Activated T-cell treated with anti-CD3 and anti-CD28 coated beads for 48 hours (primary cell): ENCODE data around the gene PCBP4.

Source experiments
- DNase-seq: peaks from one replicate; pipeline ENCODE4 v3.0.0-alpha.2; 2020; ENCODE audit warnings: low read depth

PCBP4 gene

DNA sequence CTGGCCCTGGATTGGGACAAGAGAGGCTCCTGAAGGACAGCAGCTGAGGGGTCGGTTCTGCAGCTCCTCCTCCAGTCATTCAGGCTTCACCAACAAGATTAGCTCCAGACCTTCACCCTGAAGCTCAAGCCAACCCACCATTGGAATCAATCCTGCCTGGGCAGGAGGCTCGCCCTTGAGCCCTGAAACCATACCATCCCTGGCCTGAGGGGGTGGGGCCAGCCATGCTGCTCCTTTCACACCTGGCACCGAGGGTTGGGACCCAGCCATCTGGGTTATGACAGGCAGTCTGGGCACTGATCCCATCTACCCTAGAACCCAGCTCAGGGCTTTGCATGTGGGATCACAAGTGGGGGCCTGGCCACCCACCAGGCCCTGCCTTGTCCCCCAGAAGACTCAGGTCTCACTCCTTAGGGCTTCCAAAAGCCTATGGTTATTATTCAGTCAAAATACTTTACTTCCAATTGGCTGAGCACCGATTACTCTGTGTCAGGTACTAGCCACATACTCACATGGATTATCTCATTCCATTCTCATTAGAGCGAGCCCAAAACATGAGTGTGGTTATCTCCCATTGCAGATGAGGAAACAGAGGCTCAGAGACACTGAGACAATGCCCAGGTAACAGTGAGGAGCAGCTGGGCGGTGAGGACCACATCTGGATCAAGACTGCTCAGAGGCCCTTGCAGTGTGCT is 3.5 kb upstream of the PCBP4 start:
- DNase-seq = no peak

DNA sequence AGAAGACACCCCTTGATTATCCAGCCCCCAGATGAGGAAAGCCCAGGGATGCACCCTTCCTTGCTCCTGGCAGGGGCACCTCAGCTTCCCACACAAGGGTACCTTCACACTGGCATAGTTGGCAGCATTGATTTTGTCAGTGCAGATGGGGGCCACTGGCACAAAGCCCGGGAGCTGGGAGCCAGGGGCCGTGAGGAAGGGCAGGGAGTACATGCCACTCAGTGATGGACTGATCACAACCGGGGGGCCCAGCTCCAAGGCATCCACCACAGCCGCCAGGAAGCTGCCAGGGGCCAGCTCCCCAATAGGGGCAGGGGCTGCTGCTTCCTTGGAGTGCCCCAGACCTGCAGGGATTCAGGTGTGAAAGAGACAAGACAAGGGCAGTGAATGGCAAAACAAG is 2.6 kb upstream of the PCBP4 start:
- no peak for DNase-seq

- DNase-seq = no peak
Measured at GRCh38 chr3:51968883-51969678, 1.8 kb upstream of the PCBP4 start.

DNA sequence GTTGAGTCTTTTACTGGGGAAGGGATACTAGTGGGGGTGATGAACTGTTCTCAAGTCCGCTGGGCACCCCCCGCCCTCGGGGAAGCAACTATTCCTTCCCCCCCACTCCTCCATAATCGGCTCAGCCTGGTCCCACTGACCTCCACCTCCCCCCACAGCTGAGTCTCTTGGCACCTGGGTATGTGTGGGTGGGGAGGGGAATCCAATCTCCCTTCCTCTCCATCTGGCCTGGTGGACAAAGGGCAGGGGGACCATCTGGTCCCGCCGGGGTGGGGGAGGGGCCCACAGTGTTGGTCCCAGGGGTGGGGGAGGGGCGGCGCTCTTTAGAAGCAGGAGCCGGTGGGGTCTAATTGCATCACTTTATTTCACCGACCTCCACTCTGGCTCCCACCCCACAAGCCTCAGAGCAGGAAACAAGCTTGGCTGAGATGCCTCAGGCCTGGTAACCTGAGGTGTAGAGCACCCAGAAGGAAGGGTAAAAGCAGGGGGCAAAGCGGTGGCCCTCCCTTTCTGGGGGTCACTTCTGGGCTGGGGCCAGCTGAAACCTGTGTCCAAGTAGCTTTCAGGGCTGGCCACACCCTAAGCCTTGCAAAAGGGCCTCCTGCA is 1.0 kb upstream of the PCBP4 start:
- no peak for DNase-seq

- no peak for DNase-seq
Measured at GRCh38 chr3:51966922-51967383, 301 bp downstream of the PCBP4 start.

DNA sequence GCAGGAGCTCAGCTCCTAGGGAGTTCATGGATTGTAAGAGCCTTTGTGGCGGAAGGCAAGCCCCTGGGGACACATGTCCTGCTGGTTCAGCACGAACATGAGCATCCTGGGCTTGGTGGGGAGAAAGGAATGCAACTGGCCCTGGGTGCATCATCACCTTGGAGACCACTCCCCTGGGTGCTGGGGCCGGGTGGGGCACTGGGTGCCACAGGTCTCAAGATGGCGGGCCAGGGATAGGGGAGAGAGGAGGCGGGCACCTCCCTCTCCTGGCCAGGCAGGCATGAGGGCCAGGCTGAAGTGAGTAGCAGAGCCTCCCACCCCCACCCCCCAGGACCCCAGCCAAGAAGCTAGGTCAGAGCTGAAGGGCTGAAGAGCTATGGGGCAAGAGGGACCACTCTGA is 768 bp downstream of the PCBP4 start:
- no peak for DNase-seq

DNA sequence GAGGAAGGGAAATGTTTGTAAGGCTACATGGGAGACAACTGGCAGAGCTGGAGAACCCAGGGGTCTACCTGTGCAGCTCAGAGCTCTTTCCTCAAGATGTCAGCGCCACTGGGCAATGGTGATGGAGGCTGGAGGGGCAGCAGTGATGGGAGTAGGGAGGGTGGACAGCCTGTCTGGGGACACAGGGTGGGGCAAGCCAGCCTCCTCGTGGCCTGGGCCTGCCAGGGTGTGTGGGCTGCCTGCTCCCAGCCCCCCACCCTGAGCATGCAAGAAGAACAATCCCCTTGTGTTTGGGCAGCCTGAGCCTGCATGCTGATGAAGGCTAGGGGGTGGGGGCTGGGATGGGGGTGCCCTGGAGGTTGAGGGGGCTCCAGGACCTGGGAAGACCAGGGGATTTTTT is 1.2 kb downstream of the PCBP4 start:
- DNase-seq = no peak

DNA sequence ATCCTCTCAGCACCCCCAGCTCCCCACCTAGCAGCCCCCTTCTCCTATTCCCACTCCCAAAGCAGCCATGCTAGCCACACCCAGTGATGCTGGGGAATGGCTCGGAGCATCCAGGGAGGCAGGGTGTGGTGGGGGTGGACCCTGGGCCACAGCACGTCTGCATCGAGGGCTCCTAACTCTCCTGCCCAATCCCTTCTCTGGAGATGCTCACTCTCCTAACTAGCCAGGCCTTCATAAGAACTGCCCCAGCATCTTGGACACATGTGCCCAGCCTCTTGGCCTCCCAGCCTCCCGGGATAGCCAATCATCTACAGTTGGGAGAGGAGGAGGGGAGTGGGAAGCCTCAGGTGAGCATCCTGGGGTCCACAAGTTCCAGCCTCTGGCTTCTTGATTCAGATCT is 2.7 kb downstream of the PCBP4 start:
- no peak for DNase-seq

DNA sequence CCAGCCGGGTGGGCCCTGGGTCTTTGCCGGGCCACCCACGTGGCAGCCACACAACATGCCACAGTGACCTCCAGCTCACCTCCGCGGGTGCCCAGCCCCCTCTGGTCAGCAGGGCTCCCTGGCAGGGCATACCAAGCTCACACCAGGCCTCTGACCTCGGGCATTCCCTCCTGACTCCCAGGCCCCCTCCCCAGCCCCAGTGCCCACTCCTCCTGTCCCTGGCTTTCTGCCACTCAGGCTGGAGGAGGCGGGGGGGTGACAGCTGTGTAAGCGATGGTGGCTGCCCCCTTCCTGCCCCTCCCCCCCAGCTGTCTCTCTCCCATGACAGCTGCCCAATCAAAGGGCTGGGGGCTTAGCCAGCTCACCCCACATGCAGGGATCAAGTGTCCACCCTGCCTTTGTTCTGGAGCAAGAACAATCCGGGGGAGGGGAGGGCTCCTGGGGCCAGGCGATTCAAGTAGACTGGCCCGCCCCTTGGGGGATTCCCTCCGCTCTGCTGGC is 3.3 kb downstream of the PCBP4 start:
- DNase-seq = no peak

- no peak for DNase-seq
Measured at GRCh38 chr3:51962854-51963530, 4.3 kb downstream of the PCBP4 start.

GRCh38 chr3:51961602-51962569 is 5.4 kb downstream of the PCBP4 start:
- DNase-seq = no peak

DNA sequence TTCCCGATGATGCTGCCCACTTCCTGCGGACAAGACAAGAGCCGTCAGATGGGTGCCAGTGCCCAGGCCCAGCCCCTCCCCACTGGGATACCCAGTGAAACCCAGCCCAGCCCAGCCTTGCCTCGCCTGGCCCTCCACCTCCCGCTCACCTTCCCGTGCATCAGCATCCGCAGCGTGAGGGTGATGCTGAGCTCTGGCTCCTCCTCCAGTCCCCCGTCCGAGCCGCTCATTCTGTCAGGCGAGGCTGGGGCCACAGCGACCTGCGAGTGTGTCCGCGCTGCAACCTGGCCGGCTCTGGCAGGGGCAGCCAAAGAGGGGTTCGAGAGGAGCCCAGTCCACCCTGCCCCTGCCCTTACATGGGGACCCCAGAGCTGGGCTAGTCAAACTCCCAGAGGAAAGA is 6.2 kb downstream of the PCBP4 start:
- no peak for DNase-seq

GRCh38 chr3:51960386-51960785 is 6.9 kb downstream of the PCBP4 start:
- DNase-seq = no peak

GRCh38 chr3:51959651-51960050 is 7.6 kb downstream of the PCBP4 start:
- DNase-seq = no peak

DNA sequence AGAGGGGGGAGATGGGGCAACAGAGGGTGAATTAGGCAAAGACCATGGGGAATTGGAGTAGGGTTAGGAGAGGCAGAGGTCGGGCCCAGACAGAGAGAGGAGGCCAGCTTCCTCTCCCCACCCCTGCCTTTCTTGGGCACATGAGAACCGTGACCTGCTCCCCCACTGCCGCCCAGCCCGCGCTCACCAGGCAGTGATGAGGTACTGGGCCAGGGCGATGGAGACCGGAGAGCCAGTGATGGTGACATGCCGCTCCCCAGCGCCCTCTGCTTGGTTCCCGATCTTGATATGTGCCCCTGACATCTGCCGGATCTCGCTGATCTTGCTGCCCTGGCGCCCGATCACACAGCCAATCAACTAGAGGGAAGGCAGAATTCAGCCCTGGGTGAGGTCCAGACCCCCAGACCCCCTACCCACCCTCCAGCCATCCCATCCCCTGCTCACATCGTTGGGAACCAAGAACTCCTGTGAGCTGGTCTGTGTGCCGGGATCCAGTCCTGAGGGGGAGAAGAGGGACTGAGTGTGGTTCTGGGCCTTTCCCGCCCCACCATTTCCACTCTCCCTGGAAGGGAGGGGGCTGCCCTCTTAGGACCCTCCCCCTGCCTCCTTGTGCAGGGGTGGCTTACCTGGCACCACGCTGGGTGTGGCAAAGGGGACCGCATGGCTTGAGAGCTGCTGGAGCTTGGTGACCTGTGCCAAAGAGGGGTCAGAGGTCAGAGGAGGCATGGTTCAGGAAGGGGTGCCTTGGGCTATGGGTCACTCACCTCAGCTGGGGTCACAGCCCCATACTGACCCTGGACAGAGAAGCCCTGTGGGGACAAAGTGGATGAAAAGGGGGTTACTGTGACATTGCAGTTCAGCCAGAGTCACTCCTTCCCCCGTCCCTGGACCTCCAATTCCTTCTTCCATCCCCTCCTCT is 8.4 kb downstream of the PCBP4 start:
- DNase-seq = no peak

GRCh38 chr3:51957520-51958205 is 9.6 kb downstream of the PCBP4 start:
- no peak for DNase-seq

GRCh38 chr3:51955893-51956770 is 11.1 kb downstream of the PCBP4 start:
- DNase-seq = peak; percentile 41

GRCh38 chr3:51955175-51955892 is 11.9 kb downstream of the PCBP4 start, which contains the start of gene GPR62:
Gene GPR62 (plus strand): TSS chr3:51955381. CDS start chr3:51955653, 272 bp downstream.
- no peak for DNase-seq
